Vagina (tissue), 2 donors: ENCODE measurements around the gene SEMA6A. TPM values are rescaled to one million over a fixed set of nuclear protein-coding genes. Genes with fewer than 3 reads are reported as not detected.

Source experiments
- DNase-seq, 2 donors: peaks; one replicate each; pipeline ENCODE4 v3.0.0-alpha.2; 2017; ENCODE audit errors: extremely low spot score in 2 of 2
- H3K27ac ChIP-seq: fragments of 200-600 bp; sonication (generic); one replicate; pipeline ENCODE4 v1.5.1; 2019
- H3K27me3 ChIP-seq: fragments of 200-600 bp; sonication (generic); one replicate; pipeline ENCODE4 v1.5.1; 2019
- H3K36me3 ChIP-seq, 2 donors: fragments of 200-600 bp; sonication (generic); one replicate each; pipeline ENCODE4 v1.5.1; 2017 to 2019
- H3K4me1 ChIP-seq: fragments of 200-600 bp; sonication (generic); one replicate; pipeline ENCODE4 v1.5.1; 2019
- H3K4me3 ChIP-seq, 2 donors: fragments of 200-600 bp; sonication (generic); 1 replicate in 1 of 2; 2 replicates in 1 of 2; pipeline ENCODE4 v1.5.1; 2016 to 2019
- H3K9me3 ChIP-seq: fragments of 200-600 bp; sonication (generic); one replicate; pipeline ENCODE4 v1.5.1; 2019
- CTCF ChIP-seq, 3 experiments: fragments of 450-650 bp in 2 of 3; fragments of 200-600 bp in 1 of 3; sonication (generic) in 1 of 3; IDR thresholded peaks; one replicate each; pipeline ENCODE4 v1.5.1; 2017 to 2019; ENCODE audit warnings: antibody characterized with exemption in 3 of 3, mild to moderate bottlenecking in 2 of 3, moderate library complexity in 2 of 3
- POLR2A ChIP-seq, 2 donors: fragments of 450-650 bp; IDR thresholded peaks; one replicate each; pipeline ENCODE4 v1.6.1; 2017; ENCODE audit warnings: antibody characterized with exemption in 2 of 2, mild to moderate bottlenecking in 2 of 2, moderate library complexity in 2 of 2
- POLR2AphosphoS5 ChIP-seq, 2 donors: sonication (generic); formaldehyde crosslinking; IDR thresholded peaks; one replicate each; pipeline ENCODE4 v1.9.0; 2017; ENCODE audit warnings: antibody characterized with exemption in 2 of 2, mild to moderate bottlenecking in 2 of 2, low read depth in 1 of 2; ENCODE audit not compliant: insufficient read depth in 1 of 2
- intact Hi-C: fragments of 100-400 bp; cut with DNase I; formaldehyde crosslinking; loops from one replicate; pipeline ENCODE4 v1.15.1; 2023
- total RNA-seq: library from RNA; depleted of rRNA; stranded (reverse); fragments of >200 nt; gene quantifications from one replicate; pipeline ENCODE4 v1.2.3, GENCODE V29; 2016

The SEMA6A gene
- total RNA-seq, 1 donor from 2014 or later, result 28.7 TPM

GRCh38 chr5:116415182-116415581 lies 159.4 kb downstream of the SEMA6A start:
- intact Hi-C loops, result no loop called here
- no peak overlapping the region for H3K27ac ChIP-seq
- H3K4me1 ChIP-seq, result peaks cover 5% of the 10 kb centered on the region
- no peaks in the 10 kb centered on the region for H3K36me3 ChIP-seq
- DNase-seq, result no peak
- no peaks in the 10 kb centered on the region for H3K27me3 ChIP-seq
- no peak overlapping the region for H3K4me3 ChIP-seq
- no peaks in the 10 kb centered on the region for H3K9me3 ChIP-seq
- no peak for TF ChIP-seq POLR2A (IDR thresholded peaks at IDR 0.05)
- TF ChIP-seq CTCF (IDR thresholded peaks at IDR 0.05), result no peak
- TF ChIP-seq POLR2AphosphoS5 (IDR thresholded peaks at IDR 0.05; ENCODE audit: insufficient read depth in 1 of 2, low read depth in 1 of 2), result no peak

- no peaks in the 10 kb centered on the region for H3K27me3 ChIP-seq
- no peak overlapping the region for H3K4me3 ChIP-seq
- intact Hi-C loops, result no loop called here
- peaks cover 6% of the 10 kb centered on the region for H3K4me1 ChIP-seq
- TF ChIP-seq CTCF (IDR thresholded peaks at IDR 0.05), result no peak
- TF ChIP-seq POLR2AphosphoS5 (IDR thresholded peaks at IDR 0.05; ENCODE audit: insufficient read depth in 1 of 2, low read depth in 1 of 2), result no peak
- TF ChIP-seq POLR2A (IDR thresholded peaks at IDR 0.05), result no peak
- H3K9me3 ChIP-seq, result no peaks in the 10 kb centered on the region
- H3K36me3 ChIP-seq, result no peaks in the 10 kb centered on the region
- DNase-seq, result peak in 1 of 2 donors; percentile 84
- H3K27ac ChIP-seq, result no peak overlapping the region
These were observed 163.5 kb downstream of the SEMA6A start for GRCh38 chr5:116411101-116411571.

- intact Hi-C loops, result no loop called here
- no peaks in the 10 kb centered on the region for H3K9me3 ChIP-seq
These were observed 164.2 kb downstream of the SEMA6A start for GRCh38 chr5:116410336-116410890.

GRCh38 chr5:116409591-116410296 lies 164.9 kb downstream of the SEMA6A start:
- intact Hi-C loops, result no loop called here
- H3K27me3 ChIP-seq, result no peaks in the 10 kb centered on the region
- peaks cover 6% of the 10 kb centered on the region for H3K4me1 ChIP-seq
- no peaks in the 10 kb centered on the region for H3K36me3 ChIP-seq
- peak in 1 of 2 donors; percentile 64 for DNase-seq
- no peak for TF ChIP-seq POLR2AphosphoS5 (IDR thresholded peaks at IDR 0.05; ENCODE audit: insufficient read depth in 1 of 2, low read depth in 1 of 2)
- no peak for TF ChIP-seq POLR2A (IDR thresholded peaks at IDR 0.05)
- TF ChIP-seq CTCF (IDR thresholded peaks at IDR 0.05), result no peak
- H3K27ac ChIP-seq, result no peak overlapping the region
- no peaks in the 10 kb centered on the region for H3K9me3 ChIP-seq
- no peak overlapping the region for H3K4me3 ChIP-seq

More at GRCh38 chr5:116410336-116410890, 164.2 kb downstream of the SEMA6A start:
- H3K27me3 ChIP-seq, result no peaks in the 10 kb centered on the region
- no peaks in the 10 kb centered on the region for H3K36me3 ChIP-seq
- no peak for TF ChIP-seq POLR2AphosphoS5 (IDR thresholded peaks at IDR 0.05; ENCODE audit: insufficient read depth in 1 of 2, low read depth in 1 of 2)
- no peak for TF ChIP-seq POLR2A (IDR thresholded peaks at IDR 0.05)
- TF ChIP-seq CTCF (IDR thresholded peaks at IDR 0.05), result no peak
- no peak overlapping the region for H3K4me3 ChIP-seq
- DNase-seq, result peak in 1 of 2 donors; percentile 49
- peaks cover 6% of the 10 kb centered on the region for H3K4me1 ChIP-seq
- H3K27ac ChIP-seq, result no peak overlapping the region
